Stomach (tissue), 9 donors: ENCODE data around the gene PRSS57. TPM values are rescaled to one million over a fixed set of nuclear protein-coding genes. Genes with fewer than 3 reads are reported as not detected.

ENCODE experiments used
- DNase-seq, 2 donors: peaks; one replicate each; pipeline versions ENCODE4 v3.0.0 to v3.0.0-alpha.2; 2013 to 2019
- H3K27ac ChIP-seq, 5 donors: fragments of 200-600 bp in 4 of 5; sonication (generic) in 4 of 5; one replicate each; pipeline ENCODE4 v1.5.1; 2013 to 2019; ENCODE audit warnings: mild to moderate bottlenecking in 1 of 5, moderate library complexity in 1 of 5
- H3K27me3 ChIP-seq, 3 donors: fragments of 200-600 bp; sonication (generic); one replicate each; pipeline ENCODE4 v1.5.1; 2017 to 2019; ENCODE audit warnings: mixed run types in 1 of 3
- H3K36me3 ChIP-seq, 4 donors: fragments of 200-600 bp; sonication (generic); 1 replicate in 3 of 4; 2 replicates in 1 of 4; pipeline ENCODE4 v1.5.1; 2016 to 2019
- H3K4me1 ChIP-seq, 4 donors: fragments of 200-600 bp; sonication (generic); one replicate each; pipeline ENCODE4 v1.5.1; 2016 to 2019
- H3K4me3 ChIP-seq, 4 donors: fragments of 200-600 bp; sonication (generic) in 3 of 4; one replicate each; pipeline ENCODE4 v1.5.1; 2016 to 2019; ENCODE audit warnings: mild to moderate bottlenecking in 1 of 4
- H3K9me3 ChIP-seq, 4 donors: fragments of 200-600 bp; sonication (generic); one replicate each; pipeline ENCODE4 v1.5.1; 2016 to 2019
- EP300 ChIP-seq: sonication (generic); formaldehyde crosslinking; IDR thresholded peaks from one replicate; pipeline ENCODE4 v1.6.1; 2017; ENCODE audit warnings: antibody characterized with exemption
- POLR2A ChIP-seq, 4 donors: fragments of 450-650 bp; IDR thresholded peaks; one replicate each; pipeline ENCODE4 v1.6.1; 2016; ENCODE audit warnings: antibody characterized with exemption in 4 of 4, control low read depth in 2 of 4, mild to moderate bottlenecking in 1 of 4, moderate library complexity in 1 of 4
- POLR2AphosphoS5 ChIP-seq, 3 donors: sonication (generic); formaldehyde crosslinking; IDR thresholded peaks; one replicate each; pipeline ENCODE4 v1.6.1; 2016; ENCODE audit warnings: antibody characterized with exemption in 3 of 3
- WGBS, 5 donors: extraction: QIAGEN DNeasy Blood & Tissue Kit in 3 of 5; methylation state at CpG; one replicate each; pipeline versions ENCODE4 v1.1.5 to v1.1.7; 2013 to 2018; 5-methylcytosine and 5-hydroxymethylcytosine counted together
- intact Hi-C: fragments of 100-400 bp; cut with DNase I; formaldehyde crosslinking; loops from one replicate; pipeline ENCODE4 v1.15.1; 2023; ENCODE audit warnings: low total_unique reads
- polyA plus RNA-seq, 3 donors: library from polyadenylated mRNA; stranded (reverse); fragments of 200-250 nt; gene quantifications; one replicate each; pipeline ENCODE4 v1.2.3, GENCODE V29; 2013
- total RNA-seq, 5 donors: library from RNA; depleted of rRNA; stranded (reverse); fragments of >200 nt; gene quantifications; one replicate each; pipeline versions ENCODE4 v1.1.0 to v1.2.3, GENCODE V29; 2014 to 2016
- TF ChIP-seq, protein P1 (sequence below), 7 experiments: fragments of 450-650 bp in 4 of 7; fragments of 200-600 bp in 3 of 7; sonication (generic) in 3 of 7; IDR thresholded peaks; one replicate each; pipeline ENCODE4 v1.5.1; 2016 to 2019; ENCODE audit warnings: antibody characterized with exemption in 7 of 7, control low read depth in 2 of 7, mild to moderate bottlenecking in 1 of 7
- donor health status: healthy with polysubstance abuse.
- donor health status: Bipolar disorder and iron deficiency.
- donor health status: healthy.

Gene PRSS57
- total and polyA plus RNA-seq, 8 donors, result not detected

GRCh38 chr19:723247-723646 lies 28.0 kb upstream of the PRSS57 start:
- peaks cover 0 to 44% (median 26%) of the 10 kb centered on the region in 3 donors for H3K27me3 ChIP-seq
- H3K4me1 ChIP-seq, result peaks cover 10 to 28% (median 24%) of the 10 kb centered on the region in 4 donors
- no peak for DNase-seq
- TF ChIP-seq POLR2AphosphoS5 (IDR thresholded peaks at IDR 0.05) (no peak), POLR2A (IDR thresholded peaks at IDR 0.05) (no peak), EP300 (no peak)
- TF ChIP-seq, protein P1, sequence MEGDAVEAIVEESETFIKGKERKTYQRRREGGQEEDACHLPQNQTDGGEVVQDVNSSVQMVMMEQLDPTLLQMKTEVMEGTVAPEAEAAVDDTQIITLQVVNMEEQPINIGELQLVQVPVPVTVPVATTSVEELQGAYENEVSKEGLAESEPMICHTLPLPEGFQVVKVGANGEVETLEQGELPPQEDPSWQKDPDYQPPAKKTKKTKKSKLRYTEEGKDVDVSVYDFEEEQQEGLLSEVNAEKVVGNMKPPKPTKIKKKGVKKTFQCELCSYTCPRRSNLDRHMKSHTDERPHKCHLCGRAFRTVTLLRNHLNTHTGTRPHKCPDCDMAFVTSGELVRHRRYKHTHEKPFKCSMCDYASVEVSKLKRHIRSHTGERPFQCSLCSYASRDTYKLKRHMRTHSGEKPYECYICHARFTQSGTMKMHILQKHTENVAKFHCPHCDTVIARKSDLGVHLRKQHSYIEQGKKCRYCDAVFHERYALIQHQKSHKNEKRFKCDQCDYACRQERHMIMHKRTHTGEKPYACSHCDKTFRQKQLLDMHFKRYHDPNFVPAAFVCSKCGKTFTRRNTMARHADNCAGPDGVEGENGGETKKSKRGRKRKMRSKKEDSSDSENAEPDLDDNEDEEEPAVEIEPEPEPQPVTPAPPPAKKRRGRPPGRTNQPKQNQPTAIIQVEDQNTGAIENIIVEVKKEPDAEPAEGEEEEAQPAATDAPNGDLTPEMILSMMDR (IDR thresholded peaks at IDR 0.05), result no peak
- no peak overlapping the region for H3K4me3 ChIP-seq
- intact Hi-C loops, result no loop called here
- H3K36me3 ChIP-seq, result peaks cover 0 to 10% (median 5%) of the 10 kb centered on the region in 4 donors
- no peaks in the 10 kb centered on the region for H3K9me3 ChIP-seq
- H3K27ac ChIP-seq, result peak overlapping the region in 2 of 5 donors; percentile 2 to 26
- WGBS, 5 donors, result 69 to 85% (median 83%) methylated on average over 11 to 13 of the region's 13 CpGs

DNA sequence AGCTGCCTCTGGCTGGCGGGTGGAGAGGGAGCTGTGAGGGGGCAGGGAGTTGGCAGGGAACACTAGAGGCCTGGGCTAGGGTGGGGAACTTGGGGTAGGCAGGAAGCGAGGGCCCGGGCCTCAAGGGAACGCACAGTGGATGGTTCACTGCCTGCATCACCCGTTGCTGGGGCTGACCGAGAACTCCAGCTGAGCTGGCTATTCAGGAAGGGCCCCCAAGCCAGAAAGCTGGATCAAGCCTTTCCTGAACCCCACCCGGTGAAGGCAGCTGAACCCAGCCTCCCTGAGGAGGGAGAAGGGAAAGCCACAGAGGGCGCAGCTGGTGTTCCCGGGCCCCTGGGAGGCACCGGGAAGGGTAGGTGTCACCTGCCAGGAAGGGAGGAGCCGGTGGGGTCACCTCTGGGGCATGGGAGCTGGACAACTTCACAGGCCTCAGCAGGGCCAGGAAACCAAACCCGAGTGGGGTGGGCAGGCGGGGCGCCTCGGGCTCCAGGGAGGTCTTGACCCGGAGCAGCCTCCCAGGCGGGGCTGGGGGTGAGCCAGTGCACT lies 27.4 kb upstream of the PRSS57 start:
- no peak for DNase-seq
- TF ChIP-seq EP300, result no peak
- TF ChIP-seq, protein P1 (IDR thresholded peaks at IDR 0.05), result no peak
- TF ChIP-seq POLR2AphosphoS5 (IDR thresholded peaks at IDR 0.05), result no peak
- TF ChIP-seq POLR2A (IDR thresholded peaks at IDR 0.05), result no peak
- intact Hi-C loops, result no loop called here
- Histone ChIP-seq H3K4me1 (peaks cover 10 to 28% (median 24%) of the 10 kb centered on the region in 4 donors), H3K9me3 (no peaks in the 10 kb centered on the region), H3K27me3 (peaks cover 0 to 50% (median 26%) of the 10 kb centered on the region in 3 donors), H3K27ac (peak overlapping the region in 2 of 5 donors; percentile 2 to 26), H3K4me3 (no peak overlapping the region), H3K36me3 (peaks cover 0 to 10% (median 2%) of the 10 kb centered on the region in 4 donors)
- 37 to 60% (median 53%) methylated on average over 14 to 17 of the region's 17 CpGs for WGBS, 5 donors

DNA sequence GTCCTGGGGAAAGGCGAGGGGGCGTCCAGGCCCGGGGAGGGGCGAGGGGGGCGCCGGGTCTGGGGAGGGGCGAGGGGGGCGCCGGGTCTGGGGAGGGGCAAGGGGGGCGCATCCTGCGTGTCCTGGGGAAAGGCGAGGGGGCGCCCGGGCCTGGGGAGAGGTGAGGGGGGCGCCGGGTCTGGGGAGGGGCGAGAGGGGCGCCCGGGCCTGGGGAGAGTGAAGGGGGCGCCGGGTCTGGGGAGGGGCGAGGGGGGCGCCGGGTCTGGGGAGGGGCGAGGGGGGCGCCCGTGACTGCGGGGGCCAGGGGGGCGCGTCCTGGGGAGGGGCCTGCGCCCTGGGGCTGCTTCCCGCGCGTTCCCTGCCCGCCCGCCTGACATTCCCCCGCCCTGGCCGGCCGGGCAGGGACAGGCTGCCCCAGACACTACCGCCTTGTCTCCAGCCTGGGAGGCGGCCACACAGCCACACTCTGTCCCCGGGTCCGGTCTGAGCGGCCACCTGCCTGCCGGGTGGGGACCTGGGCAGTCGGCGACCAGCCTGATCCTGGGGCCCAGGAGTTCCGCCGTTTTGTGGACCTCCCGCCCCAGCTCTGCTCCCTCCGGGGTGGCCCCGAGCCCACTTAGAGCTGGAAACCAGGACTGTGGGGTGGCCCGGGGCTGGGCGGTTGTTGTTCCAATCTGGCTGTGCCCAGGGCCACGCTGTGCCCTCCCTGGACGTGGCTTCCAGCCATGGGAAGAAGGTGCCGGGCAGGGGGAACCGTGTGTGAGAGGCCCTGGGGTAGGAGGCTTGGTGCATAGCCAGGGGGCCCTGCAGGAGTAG lies 25.3 kb upstream of the PRSS57 start:
- TF ChIP-seq, protein P1 (IDR thresholded peaks at IDR 0.05), result no peak
- TF ChIP-seq POLR2A (IDR thresholded peaks at IDR 0.05) (no peak), EP300 (no peak), POLR2AphosphoS5 (IDR thresholded peaks at IDR 0.05) (no peak)
- Histone ChIP-seq H3K9me3 (peaks cover 0 to 3% (median under 1%) of the 10 kb centered on the region in 4 donors), H3K27ac (peak overlapping the region in 3 of 5 donors; percentile 22 to 76 (median 56)), H3K4me1 (peaks cover 10 to 28% (median 24%) of the 10 kb centered on the region in 4 donors), H3K4me3 (peak overlapping the region in 1 of 4 donors; percentile 31), H3K27me3 (peaks cover 0 to 55% (median 26%) of the 10 kb centered on the region in 3 donors), H3K36me3 (peaks cover 0 to 1% (median 0%) of the 10 kb centered on the region in 4 donors)
- peak in 1 of 2 donors; percentile 67 for DNase-seq
- intact Hi-C loops, result no loop called here
- WGBS, 5 donors, result 17 to 35% (median 20%) methylated on average over 20 to 55 of the region's 58 CpGs

DNA sequence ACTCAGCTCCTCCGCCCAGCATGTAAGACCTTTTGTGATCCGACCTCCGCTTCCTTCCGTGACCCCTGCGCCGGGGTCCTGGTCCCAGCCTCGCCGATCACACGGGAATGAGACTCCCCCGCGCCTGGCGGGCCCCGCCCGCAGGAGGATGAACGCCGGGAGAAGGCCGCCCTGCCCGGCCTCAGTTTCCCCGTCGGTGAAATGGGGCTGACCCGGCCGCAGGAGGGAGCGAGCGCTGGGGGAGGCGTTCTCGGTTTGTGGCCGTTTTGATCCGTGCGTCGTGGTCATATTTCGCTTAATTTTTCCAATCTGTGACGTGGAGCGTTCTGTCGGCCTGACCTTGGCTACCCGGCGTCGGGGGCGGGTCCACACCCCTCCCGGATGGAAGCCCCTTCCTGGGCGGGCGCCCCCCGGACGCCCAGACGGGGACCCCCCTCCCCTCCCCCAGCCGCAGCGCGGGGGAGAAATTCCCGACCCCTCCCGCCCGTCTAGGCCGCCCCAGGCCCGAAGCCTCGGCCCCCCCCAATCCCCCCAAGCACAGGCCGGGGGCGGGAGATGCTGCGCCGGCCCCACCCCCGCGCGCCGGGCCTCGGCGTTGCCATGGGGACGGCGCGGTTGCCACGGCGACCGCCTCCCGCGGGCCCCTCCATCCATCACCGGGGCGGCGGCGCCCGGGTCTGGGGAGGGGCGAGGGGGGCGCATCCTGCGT lies 24.5 kb upstream of the PRSS57 start:
- Histone ChIP-seq H3K4me3 (peak overlapping the region in 2 of 4 donors; percentile 15 to 31), H3K27ac (peak overlapping the region in 4 of 5 donors; percentile 37 to 76 (median 56))
- intact Hi-C loops, result no loop called here

More for the DNA sequence above, 24.5 kb upstream of the PRSS57 start:
- WGBS, 5 donors, result 16 to 34% (median 21%) methylated on average over 50 to 79 of the region's 79 CpGs
- Histone ChIP-seq H3K36me3 (peaks cover 0 to 7% (median 0%) of the 10 kb centered on the region in 4 donors), H3K4me1 (peaks cover 10 to 28% (median 24%) of the 10 kb centered on the region in 4 donors), H3K9me3 (peaks cover 0 to 10% (median 3%) of the 10 kb centered on the region in 4 donors), H3K27me3 (peaks cover 0 to 55% (median 26%) of the 10 kb centered on the region in 3 donors)
- TF ChIP-seq EP300 (no peak), POLR2AphosphoS5 (IDR thresholded peaks at IDR 0.05) (no peak), POLR2A (IDR thresholded peaks at IDR 0.05) (no peak)
- TF ChIP-seq, protein P1 (IDR thresholded peaks at IDR 0.05), result no peak
- peak in 1 of 2 donors; percentile 85 for DNase-seq
